Prostate gland (tissue), 2 donors: ENCODE results near the gene WDFY3. TPM values are rescaled to one million over a fixed set of nuclear protein-coding genes. Genes with fewer than 3 reads are reported as not detected.
"Not testable (repeated sequence)": the region's sequence is repeated elsewhere in the genome, so short reads cannot be mapped to it uniquely, and the experiment has no call there.

Experiments used
- DNase-seq: peaks from one replicate; pipeline ENCODE4 v3.0.0-alpha.2; 2019; ENCODE audit warnings: low spot score
- H3K27ac ChIP-seq, 2 donors: fragments of 200-600 bp; sonication (generic); 2 replicates each; pipeline ENCODE4 v1.5.1; 2017 to 2019
- H3K27me3 ChIP-seq: fragments of 200-600 bp; sonication (generic); replicated peaks from 2 replicates; pipeline ENCODE4 v1.5.1; 2019; ENCODE audit not compliant: insufficient read depth
- H3K36me3 ChIP-seq, 2 donors: fragments of 200-600 bp; sonication (generic); 1 replicate in 1 of 2; 2 replicates in 1 of 2; pipeline versions ENCODE4 v1.5.1 to v1.8.1; 2017 to 2019
- H3K4me1 ChIP-seq: fragments of 200-600 bp; sonication (generic); replicated peaks from 2 replicates; pipeline ENCODE4 v1.5.1; 2019
- H3K4me3 ChIP-seq, 2 donors: fragments of 200-600 bp; sonication (generic); 2 replicates each; pipeline ENCODE4 v1.5.1; 2017 to 2019
- H3K9me3 ChIP-seq: fragments of 200-600 bp; sonication (generic); 2 replicates; pipeline ENCODE4 v1.5.1; 2017
- CTCF ChIP-seq, 4 experiments: fragments of 200-600 bp in 2 of 4; fragments of 450-650 bp in 2 of 4; sonication (generic) in 2 of 4; IDR thresholded peaks; 1 replicate in 3 of 4; 2 replicates in 1 of 4; pipeline ENCODE4 v1.5.1; 2016 to 2019; ENCODE audit warnings: antibody characterized with exemption in 4 of 4, mild to moderate bottlenecking in 2 of 4, moderate library complexity in 2 of 4
- POLR2A ChIP-seq: fragments of 450-650 bp; IDR thresholded peaks from one replicate; pipeline ENCODE4 v1.6.1; 2016; ENCODE audit warnings: antibody characterized with exemption, mild to moderate bottlenecking
- POLR2AphosphoS5 ChIP-seq: sonication (generic); formaldehyde crosslinking; IDR thresholded peaks from one replicate; pipeline ENCODE4 v1.6.1; 2017; ENCODE audit warnings: antibody characterized with exemption
- WGBS: methylation state at CpG from one replicate; pipeline ENCODE4 v1.1.5; 2018; 5-methylcytosine and 5-hydroxymethylcytosine counted together
- intact Hi-C: fragments of 100-400 bp; cut with DNase I; formaldehyde crosslinking; loops from one replicate; pipeline ENCODE4 v1.14.2; 2022
- total RNA-seq, 2 donors: library from RNA; depleted of rRNA; stranded (reverse); fragments of >200 nt; gene quantifications; one replicate each; pipeline ENCODE4 v1.1.0, GENCODE V29; 2016

Gene WDFY3
- total RNA-seq, 2 donors from 2014 or later = 48.1 to 110 TPM

DNA sequence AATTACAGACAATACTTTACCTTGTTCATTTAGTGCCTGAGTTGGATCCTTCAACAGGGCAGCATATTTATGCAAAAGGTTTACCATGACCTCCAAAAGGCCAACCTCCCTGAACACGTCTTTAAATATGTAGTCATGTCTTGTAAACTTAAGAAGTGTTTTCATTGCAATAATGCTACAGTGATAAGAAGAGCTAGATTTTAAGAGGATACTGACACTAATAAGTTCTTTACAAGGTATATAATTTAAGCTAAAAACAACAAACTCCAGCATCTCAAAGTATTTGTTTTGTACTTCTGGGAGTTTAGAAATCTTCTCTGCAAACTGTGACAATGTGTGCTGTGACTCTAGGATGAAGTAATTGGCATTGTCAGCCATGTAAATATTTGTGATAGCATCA, 145.4 kb downstream of the WDFY3 start:
- no peak for TF ChIP-seq CTCF (IDR thresholded peaks at IDR 0.05)
- no peak for TF ChIP-seq POLR2A
- no peak for TF ChIP-seq POLR2AphosphoS5
- no peak for DNase-seq
- no peaks in the 10 kb centered on the region for H3K9me3 ChIP-seq
- no peaks in the 10 kb centered on the region for H3K27me3 ChIP-seq
- H3K4me3 ChIP-seq = no peak overlapping the region
- no peaks in the 10 kb centered on the region for H3K4me1 ChIP-seq
- no peak overlapping the region for H3K27ac ChIP-seq
- intact Hi-C loops = no loop called here
- no peaks in the 10 kb centered on the region for H3K36me3 ChIP-seq
- 39% methylated on average over 1 of the region's 1 CpG for WGBS

DNA sequence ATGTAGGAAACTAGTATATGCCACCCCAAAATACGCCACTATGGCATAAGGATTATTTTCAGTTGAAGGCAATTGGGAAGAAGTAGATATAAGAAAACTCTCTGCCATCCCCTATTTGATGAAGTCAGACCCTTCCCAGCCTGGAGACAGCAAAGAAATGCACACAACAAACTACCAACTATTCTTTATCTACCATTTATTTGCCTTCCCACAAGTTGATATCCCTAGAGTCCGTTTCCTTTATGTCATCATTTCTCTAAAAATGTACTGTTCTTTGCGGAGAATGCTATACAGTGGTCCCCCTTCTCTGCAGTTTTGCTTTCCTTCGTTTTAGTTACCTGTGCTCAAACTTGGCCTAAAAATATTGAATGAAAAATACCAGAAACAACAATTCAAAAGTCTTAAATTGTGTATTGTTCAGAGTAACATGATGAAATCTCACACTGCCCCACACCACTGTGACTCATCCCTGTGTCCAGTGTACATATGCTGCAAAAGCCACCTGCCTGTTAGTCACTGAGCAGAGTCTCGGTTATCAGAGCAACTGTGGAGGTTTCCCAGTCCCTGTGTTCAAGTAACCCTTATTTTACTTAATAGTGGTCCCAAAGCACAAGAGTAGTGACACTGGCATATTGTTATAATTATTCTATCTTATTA, 152.3 kb downstream of the WDFY3 start:
- no peak for DNase-seq
- H3K9me3 ChIP-seq = no peaks in the 10 kb centered on the region
- TF ChIP-seq POLR2A (no peak), POLR2AphosphoS5 (no peak), CTCF (IDR thresholded peaks at IDR 0.05) (no peak)
- 89% methylated on average over 5 of the region's 5 CpGs for WGBS
- no peak overlapping the region for H3K4me3 ChIP-seq
- intact Hi-C loops = no loop called here
- H3K36me3 ChIP-seq = no peaks in the 10 kb centered on the region
- no peaks in the 10 kb centered on the region for H3K4me1 ChIP-seq
- no peaks in the 10 kb centered on the region for H3K27me3 ChIP-seq
- H3K27ac ChIP-seq = no peak overlapping the region

DNA sequence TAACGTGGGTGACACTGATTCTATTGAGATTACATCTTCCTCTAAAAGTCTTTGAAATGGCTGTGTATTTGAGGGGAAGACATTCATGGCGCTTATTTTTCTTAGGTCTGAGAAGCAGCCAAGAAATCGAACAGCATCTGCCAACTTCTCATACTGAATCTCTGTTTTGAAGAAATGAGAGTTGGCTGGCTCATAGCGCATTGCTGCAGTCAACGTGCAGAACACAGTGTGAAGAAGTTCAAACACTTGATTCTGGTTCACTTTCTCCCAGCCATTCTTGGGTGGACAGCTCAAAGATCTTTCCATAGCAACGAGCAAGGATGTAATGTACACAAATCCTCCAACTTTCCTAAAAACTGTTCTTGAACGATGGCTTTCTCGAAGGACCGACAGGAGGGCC, 156.5 kb downstream of the WDFY3 start:
- Histone ChIP-seq H3K4me1 (no peaks in the 10 kb centered on the region), H3K27ac (no peak overlapping the region), H3K4me3 (no peak overlapping the region), H3K36me3 (no peaks in the 10 kb centered on the region), H3K9me3 (no peaks in the 10 kb centered on the region), H3K27me3 (no peaks in the 10 kb centered on the region)
- intact Hi-C loops = no loop called here
- WGBS = 48% methylated on average over 9 of the region's 9 CpGs
- DNase-seq = no peak
- TF ChIP-seq CTCF (IDR thresholded peaks at IDR 0.05) (no peak), POLR2AphosphoS5 (no peak), POLR2A (no peak)

GRCh38 chr4:84808332-84808731, 158.2 kb downstream of the WDFY3 start:
- intact Hi-C loops = no loop called here
- no peaks in the 10 kb centered on the region for H3K9me3 ChIP-seq
- TF ChIP-seq POLR2AphosphoS5 (peak; percentile 81), POLR2A (no peak)
- H3K27ac ChIP-seq = no peak overlapping the region
- no peak for DNase-seq
- no peaks in the 10 kb centered on the region for H3K27me3 ChIP-seq
- H3K36me3 ChIP-seq = no peaks in the 10 kb centered on the region
- WGBS = 23% methylated on average over 2 of the region's 2 CpGs
- H3K4me1 ChIP-seq = no peaks in the 10 kb centered on the region
- H3K4me3 ChIP-seq = no peak overlapping the region

- H3K4me1 ChIP-seq, H3K9me3 ChIP-seq, H3K36me3 ChIP-seq, H3K27me3 ChIP-seq, H3K27ac ChIP-seq, DNase-seq, H3K4me3 ChIP-seq, intact Hi-C loops: not testable (repeated sequence)
- WGBS = 97% methylated on average over 11 of the region's 11 CpGs
Observed at GRCh38 chr4:84806541-84806940, 159.9 kb downstream of the WDFY3 start.

DNA sequence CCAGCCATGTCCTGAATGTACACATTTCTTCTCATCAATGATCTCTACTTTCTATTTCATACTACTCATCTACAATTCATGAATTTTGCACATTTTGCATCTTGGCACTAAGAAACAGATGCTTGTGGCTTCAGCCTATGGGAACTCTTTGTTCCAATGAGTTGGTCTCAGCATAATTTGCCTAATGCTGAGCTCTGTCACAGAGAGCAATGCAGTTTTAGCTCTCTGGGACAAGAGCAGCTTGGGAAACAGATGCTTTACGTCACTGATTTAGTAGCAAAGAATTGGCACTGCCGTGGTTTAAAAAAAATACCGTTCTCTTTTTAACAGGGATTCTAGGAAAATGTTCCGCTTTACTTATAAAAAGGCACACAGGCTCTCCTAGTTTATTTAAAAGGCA, 162.4 kb downstream of the WDFY3 start:
- DNase-seq = no peak
- intact Hi-C loops = no loop called here
- WGBS = 68% methylated on average over 4 of the region's 4 CpGs
- H3K4me1 ChIP-seq = no peaks in the 10 kb centered on the region
- H3K36me3 ChIP-seq = no peaks in the 10 kb centered on the region
- TF ChIP-seq CTCF (IDR thresholded peaks at IDR 0.05) (no peak), POLR2AphosphoS5 (no peak), POLR2A (no peak)
- no peaks in the 10 kb centered on the region for H3K27me3 ChIP-seq
- no peak overlapping the region for H3K27ac ChIP-seq
- H3K9me3 ChIP-seq = no peaks in the 10 kb centered on the region
- no peak overlapping the region for H3K4me3 ChIP-seq
